H1 (cell line): Measurements from ENCODE around the gene OASL. TPM values are rescaled to one million over a fixed set of nuclear protein-coding genes. Genes with fewer than 3 reads are reported as not detected.

Experiments
- CTCF ChIA-PET: fragments of 300-600 bp; sonication (Branson Sonifier 250); formaldehyde crosslinking; loops from one replicate; lab custom pipeline; 2021; ENCODE audit not compliant: partially characterized antibody; lab: Charles Lee
- POLR2A ChIA-PET: fragments of 300-600 bp; sonication (Branson Sonifier 250); formaldehyde crosslinking; loops from one replicate; lab custom pipeline; 2021; ENCODE audit warnings: inconsistent platforms; ENCODE audit not compliant: partially characterized antibody; lab: Charles Lee
- DNase-seq, 2 experiments: peaks; one replicate each; pipeline versions ENCODE4 v3.0.0 to v3.0.0-alpha.2; 2010 to 2022; ENCODE audit warnings: low spot score in 2 of 2, low read depth in 1 of 2, mixed read lengths in 1 of 2
- FAIRE-seq: peaks from 2 replicates; lab custom pipeline; 2011; peaks lifted over from hg19 to GRCh38; lab: Jason Lieb, UNC
- H2AFZ ChIP-seq: 2 replicates; pipeline ENCODE4 v1.8.1; 2012; ENCODE audit warnings: low read length, inconsistent platforms
- H2AK5ac ChIP-seq: 2 replicates; pipeline ENCODE4 v1.6.1; 2013; ENCODE audit warnings: low read depth, low read length
- H2BK120ac ChIP-seq: replicated peaks from 2 replicates; pipeline ENCODE3; 2013; ENCODE audit warnings: low read depth, low read length, inconsistent platforms
- H2BK12ac ChIP-seq: 2 replicates; pipeline ENCODE4 v1.6.1; 2013; ENCODE audit warnings: low read depth, low read length
- H2BK15ac ChIP-seq: 2 replicates; pipeline ENCODE4 v1.6.1; 2013; ENCODE audit warnings: low read length
- H2BK20ac ChIP-seq: 2 replicates; pipeline ENCODE4 v1.6.1; 2013; ENCODE audit warnings: low read length
- H2BK5ac ChIP-seq: 2 replicates; pipeline ENCODE4 v1.6.1; 2013; ENCODE audit warnings: low read depth, low read length
- H3K14ac ChIP-seq: 2 replicates; pipeline ENCODE4 v1.6.1; 2013; ENCODE audit warnings: inconsistent platforms; ENCODE audit not compliant: insufficient read length
- H3K18ac ChIP-seq: 2 replicates; pipeline ENCODE4 v1.6.1; 2013; ENCODE audit warnings: low read length; ENCODE audit errors: extremely low read depth
- H3K23ac ChIP-seq: 2 replicates; pipeline ENCODE4 v1.6.1; 2013; ENCODE audit warnings: inconsistent platforms; ENCODE audit not compliant: insufficient read length
- H3K23me2 ChIP-seq: 2 replicates; pipeline ENCODE4 v1.6.1; 2013; ENCODE audit warnings: low read depth, low read length
- H3K27ac ChIP-seq: 2 replicates; pipeline ENCODE4 v1.6.1; 2011; ENCODE audit warnings: low read depth, low read length, inconsistent platforms
- H3K27me3 ChIP-seq, 4 experiments: replicated peaks in 1 of 4; 1 replicate in 1 of 4; 2 replicates in 3 of 4; pipeline versions ENCODE4 v1.6.1 to v1.8.1; 2011 to 2013; ENCODE audit warnings: low read length in 3 of 4, mild to moderate bottlenecking in 3 of 4, inconsistent platforms in 2 of 4, mixed read lengths in 2 of 4, moderate library complexity in 1 of 4; ENCODE audit not compliant: control insufficient read depth in 3 of 4, insufficient read depth in 3 of 4; ENCODE audit errors: extremely low read depth in 1 of 4
- H3K36me3 ChIP-seq, 4 experiments: 2 replicates each; pipeline versions ENCODE4 v1.6.1 to v1.8.1; 2011 to 2013; ENCODE audit warnings: mild to moderate bottlenecking in 4 of 4, low read length in 3 of 4, moderate library complexity in 2 of 4, control low read depth in 1 of 4, inconsistent platforms in 1 of 4; ENCODE audit not compliant: insufficient read depth in 4 of 4, control insufficient read depth in 2 of 4
- H3K4ac ChIP-seq: replicated peaks from 2 replicates; pipeline ENCODE3; 2013; ENCODE audit warnings: low read length, low read depth, mixed read lengths, inconsistent platforms; ENCODE audit not compliant: insufficient read length
- H3K4me1 ChIP-seq, 4 experiments: replicated peaks in 1 of 4; 1 replicate in 1 of 4; 2 replicates in 3 of 4; pipeline versions ENCODE4 v1.6.1 to v1.8.1; 2011 to 2013; ENCODE audit warnings: low read length in 3 of 4, inconsistent platforms in 2 of 4, mixed read lengths in 1 of 4; ENCODE audit not compliant: insufficient read depth in 4 of 4, control insufficient read depth in 3 of 4
- H3K4me2 ChIP-seq, 2 experiments: 2 replicates each; pipeline versions ENCODE4 v1.6.1 to v1.8.1; 2011 to 2013; ENCODE audit warnings: low read depth in 2 of 2, low read length in 2 of 2, control low read depth in 1 of 2, inconsistent platforms in 1 of 2, mild to moderate bottlenecking in 1 of 2; ENCODE audit not compliant: insufficient read depth in 1 of 2
- H3K4me3 ChIP-seq, 4 experiments: fragments of 200-600, 300-600 bp in 1 of 4; sonication (generic), shearing (Covaris generic), sonication (Bioruptor Twin) in 1 of 4; 2 replicates each; pipeline versions ENCODE4 v1.5.1 to v1.8.1; 2011 to 2016; ENCODE audit warnings: low read length in 4 of 4, low read depth in 3 of 4, control low read depth in 2 of 4, inconsistent platforms in 2 of 4, mild to moderate bottlenecking in 2 of 4, mixed read lengths in 1 of 4, moderate library complexity in 1 of 4; ENCODE audit not compliant: insufficient read depth in 2 of 4; ENCODE audit errors: extremely low read depth in 1 of 4
- H3K56ac ChIP-seq: replicated peaks from 2 replicates; pipeline ENCODE3; 2013; ENCODE audit warnings: low read depth, mild to moderate bottlenecking, mixed read lengths, low read length, inconsistent platforms; ENCODE audit not compliant: insufficient read length
- H3K79me1 ChIP-seq: 2 replicates; pipeline ENCODE4 v1.6.1; 2013; ENCODE audit warnings: low read depth, low read length, control low read depth
- H3K79me2 ChIP-seq, 2 experiments: 2 replicates each; pipeline versions ENCODE4 v1.6.1 to v1.8.1; 2012 to 2013; ENCODE audit warnings: low read length in 2 of 2, mild to moderate bottlenecking in 2 of 2, inconsistent platforms in 1 of 2; ENCODE audit not compliant: insufficient read depth in 2 of 2, control insufficient read depth in 1 of 2
- H3K9ac ChIP-seq, 4 experiments: replicated peaks in 1 of 4; 1 replicate in 1 of 4; 2 replicates in 3 of 4; pipeline versions ENCODE4 v1.6.1 to v1.8.1; 2011 to 2013; ENCODE audit warnings: low read depth in 3 of 4, low read length in 3 of 4, control low read depth in 2 of 4, mild to moderate bottlenecking in 2 of 4, moderate library complexity in 2 of 4, inconsistent platforms in 1 of 4; ENCODE audit errors: extremely low read depth in 1 of 4
- H3K9me3 ChIP-seq, 2 experiments: 2 replicates each; pipeline versions ENCODE4 v1.6.1 to v1.8.1; 2012 to 2013; ENCODE audit warnings: mild to moderate bottlenecking in 2 of 2, moderate library complexity in 2 of 2, control low read depth in 1 of 2, inconsistent platforms in 1 of 2, low read depth in 1 of 2, low read length in 1 of 2, mixed read lengths in 1 of 2; ENCODE audit not compliant: insufficient read depth in 2 of 2
- H4K20me1 ChIP-seq, 2 experiments: replicated peaks in 1 of 2; 2 replicates each; pipeline versions ENCODE3 to v1.8.1; 2011 to 2013; ENCODE audit warnings: inconsistent platforms in 2 of 2, low read length in 2 of 2, mild to moderate bottlenecking in 1 of 2; ENCODE audit not compliant: insufficient read depth in 2 of 2, control insufficient read depth in 1 of 2
- H4K5ac ChIP-seq: 2 replicates; pipeline ENCODE4 v1.6.1; 2013; ENCODE audit warnings: low read length, low read depth, mixed read lengths, inconsistent platforms; ENCODE audit not compliant: insufficient read length
- H4K8ac ChIP-seq: 2 replicates; pipeline ENCODE4 v1.8.0; 2013; ENCODE audit warnings: mild to moderate bottlenecking, moderate library complexity, low read length, inconsistent platforms; ENCODE audit not compliant: insufficient read depth; ENCODE audit errors: extremely low read depth
- H4K91ac ChIP-seq: replicated peaks from 2 replicates; pipeline ENCODE3; 2013; ENCODE audit warnings: low read length, mixed read lengths, inconsistent platforms; ENCODE audit not compliant: insufficient read length
- JUN ChIP-seq: IDR thresholded peaks from 2 replicates; pipeline ENCODE4 v1.6.1; 2011; ENCODE audit warnings: low read depth, mild to moderate bottlenecking, improper control_type of control experiment, low read length
- KDM4A ChIP-seq: IDR thresholded peaks from one replicate; pipeline ENCODE4 v1.7.1; 2012; ENCODE audit warnings: low read depth, mild to moderate bottlenecking, moderate library complexity, low read length, inconsistent platforms; ENCODE audit not compliant: severe bottlenecking
- SP1 ChIP-seq: IDR thresholded peaks from 2 replicates; pipeline ENCODE4 v1.6.1; 2011; ENCODE audit warnings: low read depth, low read length
- WGBS, 2 experiments: shearing (Covaris generic) in 1 of 2; methylation state at CpG; one replicate each; pipeline versions ENCODE4 v1.1.6 to v1.1.7; 2013 to 2015; ENCODE audit warnings: low lambda C conversion rate in 2 of 2, mixed read lengths in 2 of 2, inconsistent platforms in 1 of 2, low coverage in 1 of 2, missing lambda C conversion rate in 1 of 2; ENCODE audit not compliant: insufficient replicate concordance in 2 of 2, insufficient coverage in 1 of 2, insufficient read length in 1 of 2; ENCODE audit errors: extremely low coverage in 1 of 2, missing lambda C conversion rate in 1 of 2; 5-methylcytosine and 5-hydroxymethylcytosine counted together
- polyA plus RNA-seq, 7 experiments: library from polyadenylated mRNA; depleted of rRNA in 3 of 7; stranded (reverse) in 5 of 7; unstranded in 2 of 7; fragments of >200 nt in 5 of 7; fragments of 200-250 nt in 2 of 7; gene quantifications; 1 replicate in 5 of 7; 2 replicates in 1 of 7; 4 replicates in 1 of 7; pipeline versions ENCODE4 v1.2.1 to v1.2.3, GENCODE V29; 2011 to 2013; ENCODE audit warnings: missing spikeins in 2 of 7, mixed read lengths in 2 of 7
- total RNA-seq: library from RNA; stranded (reverse); fragmentation: NEBNext Ultra II Directional; extraction: Animal tissue kit (Norgen Biotek cat#: 25700); gene quantifications from 2 replicates; pipeline ENCODE4 v1.2.1, GENCODE V29; 2021

OASL gene
- total and polyA plus RNA-seq, 2 of the 8 experiments (the other 6 are each of a cell fraction or from before 2014, with no cell fraction given) = not detected

GRCh38 chr12:120994589-120995337 lies 44.3 kb downstream of the OASL start:
- Histone ChIP-seq H4K20me1 (peaks cover 0 to 5% of the 10 kb centered on the region in 2 experiments), H4K8ac (no peak overlapping the region), H3K27ac (no peak overlapping the region), H3K56ac (peak overlapping the region; percentile 64), H2BK12ac (no peak overlapping the region), H3K4ac (no peak overlapping the region), H3K36me3 (no peaks in the 10 kb centered on the region), H3K9me3 (no peaks in the 10 kb centered on the region), H2BK15ac (no peak overlapping the region), H3K4me2 (no peak overlapping the region), H3K18ac (no peak overlapping the region), H3K79me1 (no peaks in the 10 kb centered on the region), H3K14ac (no peak overlapping the region), H3K23me2 (peaks cover 16% of the 10 kb centered on the region; the same call in 1 of the 2 replicates), H2BK5ac (no peak overlapping the region), H4K5ac (no peak overlapping the region), H3K23ac (no peak overlapping the region), H3K27me3 (no peaks in the 10 kb centered on the region), H3K4me1 (peaks cover 2 to 6% (median 3%) of the 10 kb centered on the region in 4 experiments; a peak in 6 of 7 replicates), H2AK5ac (no peak overlapping the region), H3K9ac (no peak overlapping the region), H2BK20ac (no peak overlapping the region), H3K79me2 (no peaks in the 10 kb centered on the region), H4K91ac (no peak overlapping the region), H2AFZ (no peak overlapping the region), H3K4me3 (no peak overlapping the region), H2BK120ac (no peak overlapping the region)
- FAIRE-seq (no peak), DNase-seq (no peak)
- no peak for TF ChIP-seq KDM4A
- peak; percentile 93 for TF ChIP-seq SP1
- no peak for TF ChIP-seq JUN
- CTCF ChIA-PET = interaction anchor here (2.5 kb wide), 1 partner anchor 11 kb away, joined by 9 read pairs; no protein-coding TSS in a partner anchor
- POLR2A ChIA-PET = interaction anchor here (2.8 kb wide), 1 partner anchor 14 kb away, joined by 8 read pairs; no protein-coding TSS in a partner anchor
- WGBS, 2 experiments = 89 to 100% methylated on average over 2 of the region's 2 CpGs
